Skeletal muscle satellite cell (primary cell): ENCODE results near the gene CDK14.

ENCODE experiments used
- H3K27me3 ChIP-seq: 2 replicates; pipeline ENCODE4 v1.7.0; 2013; ENCODE audit warnings: low read length; ENCODE audit not compliant: control insufficient read depth, insufficient read depth
- H3K36me3 ChIP-seq: 2 replicates; pipeline ENCODE4 v1.7.0; 2013; ENCODE audit warnings: mild to moderate bottlenecking, control low read depth, low read length; ENCODE audit not compliant: insufficient read depth
- H3K4me1 ChIP-seq: 2 replicates; pipeline ENCODE4 v1.7.0; 2013; ENCODE audit warnings: low read length; ENCODE audit not compliant: control insufficient read depth, insufficient read depth
- H3K4me2 ChIP-seq: 2 replicates; pipeline ENCODE4 v1.7.0; 2013; ENCODE audit warnings: mild to moderate bottlenecking, low read length
- H3K4me3 ChIP-seq: 2 replicates; pipeline ENCODE4 v1.7.0; 2013; ENCODE audit warnings: low read length
- H3K9ac ChIP-seq: 2 replicates; pipeline ENCODE4 v1.7.0; 2013; ENCODE audit warnings: mild to moderate bottlenecking, low read depth, low read length, moderate library complexity
- H3K9me3 ChIP-seq: replicated peaks from 2 replicates; pipeline ENCODE4 v1.7.0; 2013; ENCODE audit warnings: mild to moderate bottlenecking, control low read depth, low read length

The CDK14 gene

DNA sequence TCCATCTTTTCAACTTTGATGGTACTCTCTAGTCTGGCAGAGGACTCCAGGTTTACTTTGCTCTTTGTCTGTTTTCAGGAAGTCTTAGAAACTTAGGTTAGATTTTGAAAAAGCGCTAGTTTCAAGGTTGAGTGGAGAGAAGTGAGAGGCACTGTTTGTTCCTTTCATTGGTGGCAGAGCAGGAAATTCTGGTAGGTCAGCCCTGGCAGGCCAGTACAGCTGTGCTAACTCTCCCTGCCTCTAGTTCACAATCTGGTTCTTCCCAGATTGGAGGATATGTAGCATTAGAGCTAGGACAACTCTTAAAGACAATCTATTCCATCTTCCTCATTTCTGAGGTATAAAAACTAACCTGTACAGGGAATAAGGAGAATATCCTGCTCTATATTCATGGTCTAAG lies 507.2 kb downstream of the CDK14 start:
- Histone ChIP-seq H3K36me3 (no peaks in the 10 kb centered on the region), H3K9me3 (no peaks in the 10 kb centered on the region)

GRCh38 chr7:91107460-91107859 lies 511.3 kb downstream of the CDK14 start:
- Histone ChIP-seq H3K9me3 (no peaks in the 10 kb centered on the region), H3K4me1 (peaks cover 2% of the 10 kb centered on the region), H3K27me3 (no peaks in the 10 kb centered on the region), H3K4me2 (no peak overlapping the region), H3K9ac (no peak overlapping the region), H3K36me3 (no peaks in the 10 kb centered on the region), H3K4me3 (no peak overlapping the region)

More for the DNA sequence above, 507.2 kb downstream of the CDK14 start:
- no peak overlapping the region for H3K4me2 ChIP-seq
- H3K9ac ChIP-seq, result no peak overlapping the region
- no peaks in the 10 kb centered on the region for H3K27me3 ChIP-seq
- H3K4me1 ChIP-seq, result peaks cover 8% of the 10 kb centered on the region
- no peak overlapping the region for H3K4me3 ChIP-seq

DNA sequence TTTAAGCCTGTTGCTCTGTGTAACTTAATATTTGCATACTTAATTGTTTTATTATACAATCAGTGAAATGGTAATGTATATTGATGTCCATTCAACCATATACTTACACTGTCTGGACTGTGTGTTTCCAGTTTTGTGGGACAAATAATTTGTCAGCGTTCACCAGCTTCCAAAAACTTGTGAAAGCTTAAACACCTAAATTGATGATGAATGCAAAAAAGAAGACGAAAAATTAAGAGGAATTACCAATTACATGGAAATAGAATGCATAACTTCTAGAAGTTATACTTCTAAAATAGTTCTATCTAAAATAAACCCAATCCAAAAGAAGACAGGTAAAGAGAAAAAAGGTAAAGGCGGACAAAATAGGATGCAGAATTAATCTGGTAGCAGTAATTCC lies 513.1 kb downstream of the CDK14 start:
- Histone ChIP-seq H3K9me3 (no peaks in the 10 kb centered on the region), H3K36me3 (no peaks in the 10 kb centered on the region), H3K4me1 (peaks cover 9% of the 10 kb centered on the region), H3K9ac (no peak overlapping the region), H3K4me3 (no peak overlapping the region), H3K27me3 (no peaks in the 10 kb centered on the region), H3K4me2 (no peak overlapping the region)

- no peak overlapping the region for H3K4me2 ChIP-seq
- no peaks in the 10 kb centered on the region for H3K9me3 ChIP-seq
- H3K4me1 ChIP-seq, result peaks cover 9% of the 10 kb centered on the region
- no peak overlapping the region for H3K9ac ChIP-seq
- H3K4me3 ChIP-seq, result no peak overlapping the region
- H3K36me3 ChIP-seq, result no peaks in the 10 kb centered on the region
- H3K27me3 ChIP-seq, result no peaks in the 10 kb centered on the region
Observed at GRCh38 chr7:91112902-91113341, 516.8 kb downstream of the CDK14 start.

- Histone ChIP-seq H3K4me3 (no peak overlapping the region), H3K27me3 (no peaks in the 10 kb centered on the region), H3K9me3 (no peaks in the 10 kb centered on the region), H3K4me1 (peaks cover 9% of the 10 kb centered on the region), H3K36me3 (no peaks in the 10 kb centered on the region), H3K4me2 (no peak overlapping the region), H3K9ac (no peak overlapping the region)
Observed at GRCh38 chr7:91114232-91114631, 518.1 kb downstream of the CDK14 start.

DNA sequence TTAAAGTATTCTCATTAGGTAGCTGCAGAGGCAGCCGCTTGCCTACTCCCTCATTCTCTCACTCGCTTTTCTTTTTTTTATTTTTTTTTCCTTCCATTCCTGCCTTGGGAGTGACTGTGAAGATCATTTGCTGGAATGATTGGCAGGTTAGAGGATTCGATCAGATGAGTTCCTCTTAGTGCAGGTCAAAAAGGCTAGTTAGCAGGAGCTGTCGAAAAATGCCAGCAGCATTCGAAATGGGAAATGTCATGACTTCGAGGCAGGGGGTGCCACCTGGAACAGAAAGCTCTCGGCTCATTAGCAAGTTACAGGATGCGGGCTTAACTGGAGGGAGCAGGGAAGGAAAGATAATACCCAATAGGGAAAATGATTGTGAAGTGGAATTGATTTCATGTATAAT lies 530.6 kb downstream of the CDK14 start:
- no peaks in the 10 kb centered on the region for H3K36me3 ChIP-seq
- no peak overlapping the region for H3K9ac ChIP-seq
- no peak overlapping the region for H3K4me2 ChIP-seq
- no peaks in the 10 kb centered on the region for H3K4me1 ChIP-seq
- no peaks in the 10 kb centered on the region for H3K9me3 ChIP-seq
- H3K4me3 ChIP-seq, result no peak overlapping the region
- no peaks in the 10 kb centered on the region for H3K27me3 ChIP-seq

DNA sequence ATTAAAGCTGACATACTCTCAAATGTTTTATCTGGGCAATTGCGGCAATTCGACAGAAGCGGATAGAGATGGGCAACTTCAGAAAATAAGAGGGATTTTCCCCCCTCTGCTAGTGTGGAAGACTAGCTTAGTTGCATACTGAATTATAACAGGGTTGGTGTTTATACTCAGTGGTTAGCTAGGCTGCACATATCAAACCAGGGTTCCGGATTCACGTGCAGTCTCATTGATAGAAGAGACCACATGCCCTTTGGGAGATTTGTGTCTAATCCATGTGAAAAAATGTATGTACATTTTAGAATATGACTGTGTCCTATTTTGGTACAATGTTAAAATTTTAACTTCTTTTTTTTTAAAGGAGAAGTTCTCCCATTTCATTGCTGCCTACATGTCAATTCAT lies 531.2 kb downstream of the CDK14 start:
- Histone ChIP-seq H3K4me2 (no peak overlapping the region), H3K27me3 (no peaks in the 10 kb centered on the region), H3K9ac (no peak overlapping the region), H3K4me1 (no peaks in the 10 kb centered on the region), H3K36me3 (no peaks in the 10 kb centered on the region), H3K4me3 (no peak overlapping the region), H3K9me3 (no peaks in the 10 kb centered on the region)

- no peak overlapping the region for H3K4me3 ChIP-seq
- H3K27me3 ChIP-seq, result no peaks in the 10 kb centered on the region
- H3K9ac ChIP-seq, result no peak overlapping the region
- H3K36me3 ChIP-seq, result no peaks in the 10 kb centered on the region
- H3K4me1 ChIP-seq, result no peaks in the 10 kb centered on the region
- no peaks in the 10 kb centered on the region for H3K9me3 ChIP-seq
- H3K4me2 ChIP-seq, result no peak overlapping the region
Observed at GRCh38 chr7:91127959-91128358, 531.8 kb downstream of the CDK14 start.

GRCh38 chr7:91128683-91129348 lies 532.7 kb downstream of the CDK14 start:
- H3K4me3 ChIP-seq, result no peak overlapping the region
- H3K4me2 ChIP-seq, result no peak overlapping the region
- no peaks in the 10 kb centered on the region for H3K9me3 ChIP-seq
- no peak overlapping the region for H3K9ac ChIP-seq
- no peaks in the 10 kb centered on the region for H3K4me1 ChIP-seq
- no peaks in the 10 kb centered on the region for H3K27me3 ChIP-seq
- no peaks in the 10 kb centered on the region for H3K36me3 ChIP-seq

DNA sequence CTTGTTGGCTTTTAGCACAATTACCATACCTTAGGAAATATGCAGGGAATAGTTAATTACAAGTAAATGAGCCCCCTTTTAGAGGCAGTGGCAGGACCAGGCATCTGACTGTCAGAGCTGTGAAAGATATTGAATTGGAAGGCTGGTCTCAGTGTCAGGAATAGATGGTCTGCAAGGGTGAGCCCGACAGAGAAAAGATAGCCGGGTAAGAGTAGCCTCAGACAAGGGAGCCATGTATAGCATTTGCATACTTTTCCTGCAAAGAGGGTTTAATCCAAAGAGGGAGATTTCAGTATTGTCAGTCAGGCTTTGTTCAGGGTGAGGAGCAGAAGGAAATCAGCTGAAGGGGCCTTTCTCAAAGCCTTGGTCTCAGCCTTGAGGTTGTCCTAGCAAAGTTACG lies 539.2 kb downstream of the CDK14 start:
- no peaks in the 10 kb centered on the region for H3K4me1 ChIP-seq
- no peak overlapping the region for H3K9ac ChIP-seq
- H3K36me3 ChIP-seq, result no peaks in the 10 kb centered on the region
- H3K4me3 ChIP-seq, result no peak overlapping the region
- H3K9me3 ChIP-seq, result no peaks in the 10 kb centered on the region
- H3K4me2 ChIP-seq, result no peak overlapping the region
- no peaks in the 10 kb centered on the region for H3K27me3 ChIP-seq

GRCh38 chr7:91135703-91136430 lies 539.7 kb downstream of the CDK14 start:
- H3K36me3 ChIP-seq, result no peaks in the 10 kb centered on the region
- no peaks in the 10 kb centered on the region for H3K9me3 ChIP-seq
- H3K9ac ChIP-seq, result no peak overlapping the region
- H3K27me3 ChIP-seq, result no peaks in the 10 kb centered on the region
- no peak overlapping the region for H3K4me2 ChIP-seq
- H3K4me1 ChIP-seq, result no peaks in the 10 kb centered on the region
- no peak overlapping the region for H3K4me3 ChIP-seq
